Fibroblast of the aortic adventitia (primary cell): Measurements from ENCODE around the gene KLHL40. TPM values are rescaled to one million over a fixed set of nuclear protein-coding genes. Genes with fewer than 3 reads are reported as not detected.
A peak's percentile ranks its signal among the peaks of the same experiment; 100 is the strongest.

Experiments
- DNase-seq: peaks from one replicate; pipeline ENCODE4 v3.0.0-alpha.2; 2010; ENCODE audit warnings: low read depth
- H3K4me3 ChIP-seq: 2 replicates; pipeline ENCODE4 v1.5.1; 2011; ENCODE audit warnings: low read depth, mild to moderate bottlenecking, control low read depth, low read length, moderate library complexity
- CTCF ChIP-seq: IDR thresholded peaks from 2 replicates; pipeline ENCODE4 v1.5.1; 2011; ENCODE audit warnings: mild to moderate bottlenecking, low read length, control low read depth, inconsistent platforms; ENCODE audit not compliant: insufficient read depth
- total RNA-seq: library from RNA; depleted of rRNA; stranded (reverse); fragments of >200 nt; gene quantifications from 2 replicates; pipeline ENCODE4 v1.2.3, GENCODE V29; 2012; ENCODE audit warnings: low replicate concordance

Gene KLHL40
- total RNA-seq, 1 donor, result not detected

DNA sequence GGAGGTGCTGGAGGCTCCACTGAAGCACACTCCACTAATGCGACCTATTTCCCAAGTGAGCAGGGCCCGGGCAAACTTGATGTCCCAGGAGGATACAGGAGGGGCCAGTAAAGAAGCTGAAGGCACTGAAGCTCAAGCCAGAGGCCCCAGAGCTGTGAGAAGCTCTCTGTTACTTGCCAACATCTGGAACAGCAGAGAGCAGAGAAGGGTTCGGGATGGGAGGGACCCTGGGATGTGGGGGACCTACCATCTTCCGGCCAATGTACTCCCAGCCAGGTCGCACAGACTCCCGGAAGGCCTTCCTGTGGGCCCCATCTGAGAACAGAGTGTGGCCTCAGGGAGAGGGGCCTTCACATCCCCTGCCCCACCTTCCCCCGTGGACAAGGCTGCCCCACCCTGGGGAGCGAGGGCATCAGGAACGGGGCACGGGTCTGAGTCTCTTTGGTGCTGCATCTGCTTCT is 14.2 kb downstream of the KLHL40 start:
- H3K4me3 ChIP-seq, result no peak overlapping the region
- DNase-seq, result no peak
- TF ChIP-seq CTCF, result no peak

DNA sequence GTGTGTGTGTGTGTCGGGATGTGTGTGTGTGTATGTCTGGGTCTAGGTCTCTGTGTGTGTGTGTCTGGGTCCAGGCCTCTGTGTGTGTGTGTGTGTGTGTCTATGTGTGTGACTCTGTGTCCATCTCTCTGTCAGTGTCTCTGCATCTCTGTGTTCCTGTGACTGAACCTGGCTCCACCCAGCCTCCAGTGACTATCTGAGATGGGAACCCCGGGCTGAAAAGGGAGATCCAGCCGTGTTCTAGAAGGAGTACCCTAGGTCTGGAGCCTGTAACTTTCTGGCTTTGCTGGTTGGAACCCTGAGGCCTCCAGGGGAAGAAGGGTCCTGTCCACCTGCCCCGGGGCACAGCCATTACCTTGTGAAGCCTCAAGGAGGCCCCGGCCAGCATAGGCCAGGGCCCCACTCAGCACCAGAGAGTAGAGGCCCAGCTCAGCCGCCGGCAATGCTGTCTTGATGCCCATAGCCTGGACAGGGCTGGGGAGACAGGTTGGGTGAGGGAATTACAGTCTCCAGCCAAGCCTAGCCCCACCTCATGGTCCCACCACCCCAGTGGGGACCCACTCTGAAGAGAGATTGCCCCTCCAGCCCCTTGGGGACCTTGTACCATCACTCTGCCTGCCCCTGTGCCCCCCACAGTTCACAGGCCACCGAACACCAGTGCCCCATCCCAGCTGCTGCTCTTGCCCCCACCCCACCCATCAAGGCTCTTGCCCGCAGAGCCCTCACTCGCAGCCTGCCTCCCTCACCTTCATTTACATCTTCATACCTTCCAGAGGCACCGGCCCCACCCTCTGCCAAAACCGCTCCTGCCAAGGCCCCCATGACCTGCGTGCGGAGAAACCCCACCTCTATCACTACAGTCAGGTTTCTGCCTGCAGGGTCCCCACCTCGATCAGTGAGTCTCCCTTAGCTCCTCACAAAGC is 15.3 kb downstream of the KLHL40 start:
- no peak overlapping the region for H3K4me3 ChIP-seq
- no peak for DNase-seq
- TF ChIP-seq CTCF, result no peak

GRCh38 chr3:42701371-42702065 is 16.2 kb downstream of the KLHL40 start:
- DNase-seq, result peak; percentile 14
- H3K4me3 ChIP-seq, result no peak overlapping the region
- TF ChIP-seq CTCF, result no peak

DNA sequence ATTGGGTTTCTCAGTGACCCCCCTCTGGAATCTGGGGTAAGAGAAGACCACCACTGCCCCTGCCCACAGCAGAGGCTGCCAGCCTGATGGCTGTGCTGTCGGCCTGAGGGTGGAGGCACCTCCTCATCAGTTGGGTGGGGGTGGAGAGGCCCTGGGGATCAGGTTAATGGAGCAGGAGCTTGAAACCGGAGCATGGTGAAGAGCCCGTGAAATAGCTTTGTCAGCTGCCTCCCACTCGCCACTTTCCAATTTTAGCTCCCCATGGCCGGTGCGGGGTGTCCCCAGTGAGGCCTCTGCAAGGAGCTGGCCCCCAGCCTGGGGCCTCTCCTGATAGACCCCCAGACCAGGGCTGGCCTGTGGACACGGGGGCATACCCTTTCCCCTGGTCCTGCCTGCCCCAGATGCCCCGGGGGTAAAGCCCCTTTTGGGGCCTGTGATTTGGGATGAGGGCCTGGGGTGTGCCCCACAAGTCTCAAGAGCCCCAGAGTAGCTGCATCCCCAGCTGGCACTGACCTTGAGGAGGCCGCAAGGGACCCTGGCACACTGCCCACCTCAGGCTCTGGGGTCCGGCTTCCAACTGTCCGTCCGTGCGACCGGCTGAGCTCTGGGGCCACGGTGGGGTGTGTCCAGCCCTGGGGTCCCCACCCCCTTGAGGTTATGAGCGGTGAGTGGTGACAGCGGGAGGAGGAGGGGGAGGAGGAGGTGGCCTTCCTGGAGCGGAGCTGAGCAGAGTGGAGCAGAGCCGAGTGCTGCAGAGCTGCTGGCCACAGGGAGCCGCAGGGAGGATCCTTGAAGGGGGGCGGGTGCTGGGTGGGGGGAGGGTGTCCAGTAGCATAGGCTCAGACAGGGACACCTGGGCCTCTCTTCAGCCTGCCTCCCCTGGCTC is 17.0 kb downstream of the KLHL40 start, which contains the start of gene HHATL:
Gene HHATL, minus strand, starts transcription at position 733 of the 886 bp plus-strand sequence. CDS start 1,972 bp downstream, outside the sequence.
- H3K4me3 ChIP-seq, result no peak within 1 kb of the TSS
- no peak for DNase-seq
- no peak for TF ChIP-seq CTCF

DNA sequence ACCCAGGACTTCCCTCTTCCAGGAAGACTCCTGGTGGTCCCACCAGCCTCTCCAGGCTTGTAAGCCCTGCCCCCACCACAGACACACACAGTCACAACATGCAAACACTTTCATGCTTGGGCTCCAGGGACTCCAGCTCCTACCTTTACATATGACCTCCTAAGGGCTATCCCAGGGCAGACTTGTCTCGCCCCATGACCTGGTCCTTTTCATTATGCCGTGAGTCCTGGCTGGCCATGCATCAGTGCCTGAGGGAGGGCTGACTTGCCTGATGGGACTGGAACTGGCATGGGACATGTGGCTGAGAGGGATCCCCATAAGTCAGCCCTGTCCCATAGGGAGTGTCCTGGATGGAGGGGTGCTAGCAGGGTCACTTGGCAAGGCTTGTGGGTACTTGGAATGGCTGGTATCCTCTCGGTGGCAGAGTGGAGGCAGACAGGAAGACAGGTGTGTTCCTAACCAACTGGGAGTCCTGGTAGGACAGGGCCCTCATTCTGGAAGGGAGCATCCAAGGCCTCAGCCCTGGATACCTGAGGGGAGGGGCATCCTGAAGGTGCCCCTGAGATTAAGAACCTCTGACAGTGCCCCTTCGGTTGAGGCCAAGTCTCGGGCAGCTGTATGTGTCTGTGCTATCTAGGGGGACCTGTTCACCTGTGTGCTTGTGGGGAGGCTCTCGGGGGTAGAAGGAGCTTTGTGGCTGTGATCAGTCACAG is 17.8 kb downstream of the KLHL40 start:
- no peak for TF ChIP-seq CTCF
- no peak overlapping the region for H3K4me3 ChIP-seq

GRCh38 chr3:42703695-42704025 is 18.3 kb downstream of the KLHL40 start:
- no peak for TF ChIP-seq CTCF
- DNase-seq, result no peak
- H3K4me3 ChIP-seq, result no peak overlapping the region

More for the DNA sequence above, 17.8 kb downstream of the KLHL40 start:
- DNase-seq, result no peak
